Calu3 (cell line): ENCODE results near the gene HIBADH. TPM values are rescaled to one million over a fixed set of nuclear protein-coding genes. Genes with fewer than 3 reads are reported as not detected.

Experiments
- BruUV-seq: library from RNA; stranded (reverse); fragments of 400-500 nt; replicated peaks from 2 replicates; lab custom pipeline; 2021; lab: Mats Ljungman, UMichigan
- CTCF ChIA-PET: fragments of 300-600 bp; sonication (Branson Sonifier 250); formaldehyde crosslinking; loops from one replicate; lab custom pipeline; 2022; ENCODE audit warnings: antibody characterized with exemption; lab: Charles Lee
- DNase-seq: peaks from one replicate; pipeline ENCODE4 v3.0.0; 2022
- H3K27ac Mint-ChIP-seq: one replicate; pipeline ENCODE4 v1.8.0; 2022; ENCODE audit warnings: mixed read lengths; ENCODE audit not compliant: unreplicated experiment
- H3K27me3 Mint-ChIP-seq: one replicate; pipeline ENCODE4 v1.8.0; 2022; ENCODE audit warnings: mixed read lengths; ENCODE audit not compliant: unreplicated experiment
- H3K36me3 Mint-ChIP-seq: one replicate; pipeline ENCODE4 v1.8.0; 2022; ENCODE audit warnings: mild to moderate bottlenecking, moderate library complexity, mixed read lengths; ENCODE audit not compliant: insufficient read depth, unreplicated experiment
- H3K4me1 Mint-ChIP-seq: one replicate; pipeline ENCODE4 v1.8.0; 2022; ENCODE audit warnings: mild to moderate bottlenecking, low read depth, mixed read lengths; ENCODE audit not compliant: unreplicated experiment
- H3K4me3 Mint-ChIP-seq: one replicate; pipeline ENCODE4 v1.8.0; 2022; ENCODE audit warnings: mild to moderate bottlenecking, low read depth, moderate library complexity, mixed read lengths; ENCODE audit not compliant: unreplicated experiment
- H3K9me3 Mint-ChIP-seq: one replicate; pipeline ENCODE4 v1.8.0; 2022; ENCODE audit warnings: low read depth, mixed read lengths; ENCODE audit not compliant: unreplicated experiment
- CTCF ChIP-seq: fragments of 200-600 bp; IDR thresholded peaks from one replicate; pipeline ENCODE4 v1.8.0; 2022; ENCODE audit warnings: antibody characterized with exemption; ENCODE audit not compliant: unreplicated experiment
- intact Hi-C: fragments of 100-400 bp; cut with micrococcal nuclease; formaldehyde crosslinking; loops from one replicate; pipeline ENCODE4 v1.10.0; 2022; ENCODE audit not compliant: unreplicated experiment
- total RNA-seq: library from RNA; stranded (reverse); gene quantifications from 2 replicates; pipeline ENCODE4 v1.2.3, GENCODE V29; 2022

HIBADH gene
- total RNA-seq, 1 experiment from 2014 or later = 74.6 TPM

GRCh38 chr7:27671675-27672074, 9.0 kb upstream of the HIBADH start:
- TF ChIP-seq CTCF = no peak
- Mint-ChIP-seq H3K27ac (no peak overlapping the region), H3K4me1 (peaks cover 13% of the 10 kb centered on the region), H3K27me3 (no peaks in the 10 kb centered on the region), H3K4me3 (no peak overlapping the region), H3K9me3 (no peaks in the 10 kb centered on the region), H3K36me3 (no peaks in the 10 kb centered on the region)
- CTCF ChIA-PET = no interaction called here
- BruUV-seq = no TSS peak
- DNase-seq = no peak
- intact Hi-C loops = no loop called here

DNA sequence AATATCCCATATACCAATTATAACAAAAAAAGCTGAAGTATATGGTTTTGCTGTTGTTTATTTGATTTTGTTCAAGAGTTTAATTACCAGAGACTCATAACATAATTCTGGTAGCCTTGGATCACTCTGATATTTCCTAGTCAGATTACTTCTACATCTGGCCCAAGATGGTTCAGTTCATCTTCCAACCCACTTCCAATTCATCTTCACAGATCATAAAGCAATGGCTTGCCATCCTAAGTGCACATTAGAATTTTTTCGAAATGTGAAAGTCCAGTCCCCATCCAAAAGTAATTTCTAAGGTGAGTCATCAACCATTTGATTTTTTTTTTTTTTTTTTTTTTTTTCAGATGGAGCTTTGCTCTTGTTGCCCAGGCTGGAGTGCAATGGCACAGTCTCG, 8.0 kb upstream of the HIBADH start:
- H3K27ac Mint-ChIP-seq = no peak overlapping the region
- DNase-seq = no peak
- no peaks in the 10 kb centered on the region for H3K9me3 Mint-ChIP-seq
- intact Hi-C loops = no loop called here
- no peaks in the 10 kb centered on the region for H3K27me3 Mint-ChIP-seq
- peaks cover 13% of the 10 kb centered on the region for H3K4me1 Mint-ChIP-seq
- BruUV-seq = no TSS peak
- H3K36me3 Mint-ChIP-seq = no peaks in the 10 kb centered on the region
- H3K4me3 Mint-ChIP-seq = no peak overlapping the region
- CTCF ChIA-PET = no interaction called here
- no peak for TF ChIP-seq CTCF

GRCh38 chr7:27670177-27670576, 7.5 kb upstream of the HIBADH start:
- CTCF ChIA-PET = no interaction called here
- no peaks in the 10 kb centered on the region for H3K9me3 Mint-ChIP-seq
- intact Hi-C loops = no loop called here
- H3K27me3 Mint-ChIP-seq = no peaks in the 10 kb centered on the region
- no TSS peak for BruUV-seq
- H3K4me3 Mint-ChIP-seq = no peak overlapping the region
- no peak for TF ChIP-seq CTCF
- DNase-seq = no peak
- H3K4me1 Mint-ChIP-seq = peaks cover 13% of the 10 kb centered on the region
- no peak overlapping the region for H3K27ac Mint-ChIP-seq
- no peaks in the 10 kb centered on the region for H3K36me3 Mint-ChIP-seq

- Mint-ChIP-seq H3K36me3 (peaks cover 29% of the 10 kb centered on the region), H3K27ac (no peak overlapping the region), H3K27me3 (no peaks in the 10 kb centered on the region), H3K4me3 (no peak overlapping the region), H3K9me3 (no peaks in the 10 kb centered on the region), H3K4me1 (peaks cover 11% of the 10 kb centered on the region)
- no peak for TF ChIP-seq CTCF
- CTCF ChIA-PET = no interaction called here
- no peak for DNase-seq
- intact Hi-C loops = no loop called here
- no TSS peak for BruUV-seq
Measured at GRCh38 chr7:27665531-27665930, 2.8 kb upstream of the HIBADH start.
